ENCODE results near the gene LRRTM4.
"Not testable (repeated sequence)": the region's sequence is repeated elsewhere in the genome, so short reads cannot be mapped to it uniquely, and the experiment has no call there.

Gene LRRTM4

DNA sequence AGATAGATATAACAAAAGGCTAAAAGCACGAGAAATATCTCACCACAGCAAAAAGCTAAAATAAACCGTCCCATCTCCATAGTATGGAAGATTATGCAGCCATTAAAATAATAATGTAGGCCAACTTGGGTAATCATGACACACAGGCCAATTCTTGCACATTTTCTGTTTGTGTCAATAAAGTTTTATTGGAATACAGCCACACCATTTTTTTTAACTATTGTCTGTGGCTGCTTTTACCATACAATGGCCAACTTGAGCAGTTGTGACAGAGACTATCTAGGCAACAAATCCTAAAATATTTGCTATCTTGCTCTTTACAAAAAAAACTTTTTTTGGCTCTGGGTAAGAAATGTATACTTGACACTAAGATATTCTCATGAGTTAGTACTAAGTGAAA is 212.5 kb downstream of the LRRTM4 start:
- DNase-seq: no peak

DNA sequence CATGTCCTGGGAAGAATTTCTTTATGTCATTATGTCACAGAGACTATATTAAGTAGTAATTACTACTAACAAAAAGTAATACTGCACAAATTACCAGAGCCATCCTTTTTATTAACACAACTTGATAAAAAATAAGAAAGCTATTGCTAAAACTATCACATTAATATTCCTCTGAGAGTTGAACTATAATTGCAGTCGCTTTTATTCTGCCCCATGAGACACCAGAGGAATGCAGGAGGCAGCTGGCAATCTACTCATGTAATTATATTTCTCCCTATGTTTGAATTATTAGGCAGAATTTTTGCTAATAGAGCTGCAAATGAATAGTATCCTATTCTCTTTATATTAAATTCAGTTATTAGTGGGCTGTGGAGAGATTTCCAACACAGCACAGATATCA is 220.7 kb downstream of the LRRTM4 start:
- no peak for DNase-seq

GRCh38 chr2:77296791-77297190 is 225.4 kb downstream of the LRRTM4 start:
- DNase-seq: no peak

DNA sequence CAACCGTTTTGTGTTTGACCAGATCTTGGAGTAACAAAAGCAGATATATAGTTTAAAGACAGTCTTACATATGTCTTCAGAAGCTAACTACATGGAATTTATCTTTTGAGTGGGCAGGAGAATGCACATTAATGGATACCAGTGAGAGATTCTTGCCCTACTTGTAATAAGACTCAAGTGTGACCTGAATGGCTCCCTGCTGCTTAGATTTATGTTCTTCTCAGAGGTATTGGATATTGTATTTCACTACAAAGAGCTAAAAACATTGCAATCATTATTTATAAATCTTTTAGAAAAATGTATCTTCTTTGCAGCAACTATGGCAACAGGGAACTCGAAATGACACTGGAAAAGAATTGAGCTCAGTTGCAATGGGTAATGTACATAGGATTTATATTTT is 227.7 kb downstream of the LRRTM4 start:
- DNase-seq: no peak

DNA sequence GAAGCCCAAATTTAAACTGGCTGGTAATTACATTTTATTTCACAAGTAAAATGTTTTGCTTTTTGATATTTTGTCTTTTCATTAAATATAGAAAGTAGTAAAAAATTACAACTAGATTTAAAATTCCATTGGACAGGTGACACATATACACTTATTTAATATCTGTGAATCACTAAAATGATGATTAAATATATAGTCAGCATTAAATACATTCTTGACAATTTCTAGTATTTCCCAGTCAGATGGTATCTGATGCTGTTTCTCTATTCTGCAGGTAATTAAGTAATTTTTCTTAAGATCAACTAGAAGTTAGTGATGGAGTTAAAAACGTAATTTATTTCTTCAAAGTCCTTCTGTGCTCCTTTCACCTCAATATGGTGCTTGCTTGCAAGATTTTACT is 237.8 kb downstream of the LRRTM4 start:
- no peak for DNase-seq

DNA sequence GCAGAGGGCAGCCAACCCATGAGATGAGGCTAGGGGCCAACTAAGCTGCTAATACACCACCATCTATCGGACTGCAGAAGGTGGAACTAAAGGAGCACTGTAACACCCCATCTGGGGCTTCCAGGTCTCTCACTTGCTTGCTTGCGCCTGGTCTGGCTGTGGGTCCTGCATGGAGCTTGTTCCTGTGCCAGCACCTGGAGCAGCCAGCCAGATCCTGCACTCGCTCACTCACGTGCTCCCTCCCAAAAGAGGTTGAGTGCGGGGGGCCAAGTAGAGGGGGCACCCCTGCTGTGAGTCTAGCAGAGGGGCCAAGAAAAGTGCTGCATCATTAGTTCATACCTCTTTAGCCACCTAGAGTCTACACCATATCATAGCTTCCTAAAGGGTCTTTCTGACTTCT is 250.9 kb downstream of the LRRTM4 start:
- DNase-seq: no peak

GRCh38 chr2:77270433-77270832 is 251.7 kb downstream of the LRRTM4 start:
- DNase-seq: no peak

DNA sequence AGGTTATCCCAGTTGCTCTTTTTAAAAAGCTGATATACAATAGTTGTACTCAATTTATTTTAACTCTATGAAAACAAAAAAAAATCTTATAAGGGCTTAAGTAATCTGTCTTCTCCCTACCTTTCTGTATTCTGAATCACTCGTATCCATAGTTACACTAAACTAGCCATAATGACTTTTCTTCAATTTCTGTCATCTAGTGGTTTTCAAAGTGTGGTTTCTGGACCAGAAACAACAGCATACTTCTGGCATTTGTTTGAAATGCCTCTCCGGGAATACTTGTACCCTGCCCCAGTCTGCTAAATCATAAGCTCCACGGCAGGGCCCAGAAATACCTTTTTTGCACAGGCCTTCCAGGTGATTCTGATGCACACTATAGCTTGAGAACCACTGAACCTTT is 253.6 kb downstream of the LRRTM4 start:
- no peak for DNase-seq

DNA sequence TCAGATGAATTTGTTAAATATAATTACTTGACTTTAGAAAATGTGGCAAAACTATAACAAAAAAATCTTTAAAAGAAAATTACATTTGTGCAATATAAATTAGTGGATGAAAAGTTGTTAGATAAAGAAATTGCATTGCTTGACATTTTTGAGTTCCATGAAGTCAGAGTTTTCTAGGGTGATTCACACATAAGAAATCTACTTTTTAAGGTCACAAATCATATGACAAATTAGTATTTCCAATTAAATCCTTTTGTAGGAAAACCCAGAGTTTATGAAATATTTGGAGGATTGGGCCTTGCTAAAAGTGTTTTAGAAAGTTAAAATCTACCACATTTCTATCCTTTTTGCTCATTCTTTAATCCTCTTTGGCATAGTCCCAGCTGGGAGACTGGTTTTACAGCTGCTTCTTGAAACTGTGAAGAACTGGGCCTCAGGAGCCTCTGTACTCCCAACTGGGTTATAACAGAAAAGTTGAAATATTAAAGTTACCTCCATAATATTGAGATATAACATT is 289.2 kb downstream of the LRRTM4 start:
- no peak for DNase-seq

GRCh38 chr2:77228391-77228790 is 293.8 kb downstream of the LRRTM4 start:
- DNase-seq: no peak

- no peak for DNase-seq
These were observed 311.5 kb downstream of the LRRTM4 start for GRCh38 chr2:77210725-77211124.

- DNase-seq: no peak
These were observed 314.8 kb downstream of the LRRTM4 start for GRCh38 chr2:77207331-77207730.

DNA sequence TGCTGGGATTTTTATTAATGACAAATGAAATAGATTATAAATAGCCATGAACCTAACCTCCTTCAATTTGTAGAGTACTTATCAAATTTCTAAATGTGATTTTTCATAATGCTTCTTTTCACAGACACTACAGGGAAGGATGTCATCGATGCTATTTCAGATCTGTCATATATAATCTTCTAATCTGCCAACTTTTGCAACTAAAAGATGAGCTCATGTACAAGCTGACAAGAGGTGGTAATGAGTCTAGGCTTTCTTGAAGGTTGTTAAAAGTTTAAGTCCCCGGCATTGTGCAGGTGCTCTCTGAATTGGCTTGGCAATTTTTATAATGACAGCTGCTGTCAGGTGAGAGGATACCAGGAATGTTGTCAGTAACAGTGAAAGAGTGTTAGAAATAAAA is 320.4 kb downstream of the LRRTM4 start:
- no peak for DNase-seq

DNA sequence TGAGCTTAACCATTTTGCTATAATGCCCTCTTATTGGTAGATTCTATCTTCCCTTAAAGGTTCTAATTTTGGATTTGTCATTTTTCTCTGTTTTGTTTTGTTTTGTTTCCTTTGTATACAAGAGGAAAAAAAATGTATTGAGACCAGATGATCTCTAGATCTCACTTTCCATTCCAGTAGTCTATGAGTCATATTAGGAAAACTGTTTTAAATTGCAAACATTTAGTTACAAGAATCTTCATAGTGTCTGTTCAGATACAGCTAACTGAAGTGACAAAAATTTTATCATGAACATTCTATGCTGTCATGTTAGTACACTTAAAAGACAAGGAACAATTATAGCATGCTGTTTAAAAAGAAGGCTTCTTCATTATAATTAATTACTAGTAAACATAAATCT is 322.8 kb downstream of the LRRTM4 start:
- DNase-seq: no peak

GRCh38 chr2:77193858-77194448 is 328.2 kb downstream of the LRRTM4 start:
- no peak for DNase-seq

GRCh38 chr2:77192811-77193289 is 329.3 kb downstream of the LRRTM4 start:
- DNase-seq: no peak

GRCh38 chr2:77191665-77192064 is 330.5 kb downstream of the LRRTM4 start:
- DNase-seq: no peak

DNA sequence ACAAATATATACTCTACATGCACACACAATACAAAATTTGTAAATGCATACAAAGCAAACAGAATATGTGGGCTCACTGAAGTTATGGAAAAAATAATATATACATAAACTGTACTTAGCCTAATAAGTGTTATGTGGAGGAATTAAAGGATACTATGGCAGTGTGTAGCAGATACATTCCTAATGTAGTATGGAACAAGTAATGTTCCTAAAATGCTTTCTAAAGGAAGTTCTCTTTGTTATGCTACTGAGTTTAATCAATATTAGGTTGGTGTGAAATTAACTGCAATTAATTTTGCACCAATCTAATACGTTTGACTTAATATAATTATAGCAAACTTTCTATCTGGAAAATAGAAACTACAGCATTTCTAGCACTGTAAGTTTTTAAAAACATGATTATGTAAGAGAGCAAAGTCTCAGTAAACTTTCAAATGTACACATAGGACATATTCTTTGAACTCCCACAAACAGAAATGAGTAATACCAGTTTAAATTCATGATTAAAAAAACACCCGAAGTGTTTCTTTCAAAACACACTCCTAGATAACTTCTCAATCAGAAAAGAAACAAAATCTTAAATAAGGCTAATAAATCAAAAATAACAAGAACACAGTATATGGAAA is 331.3 kb downstream of the LRRTM4 start:
- DNase-seq: no peak

DNA sequence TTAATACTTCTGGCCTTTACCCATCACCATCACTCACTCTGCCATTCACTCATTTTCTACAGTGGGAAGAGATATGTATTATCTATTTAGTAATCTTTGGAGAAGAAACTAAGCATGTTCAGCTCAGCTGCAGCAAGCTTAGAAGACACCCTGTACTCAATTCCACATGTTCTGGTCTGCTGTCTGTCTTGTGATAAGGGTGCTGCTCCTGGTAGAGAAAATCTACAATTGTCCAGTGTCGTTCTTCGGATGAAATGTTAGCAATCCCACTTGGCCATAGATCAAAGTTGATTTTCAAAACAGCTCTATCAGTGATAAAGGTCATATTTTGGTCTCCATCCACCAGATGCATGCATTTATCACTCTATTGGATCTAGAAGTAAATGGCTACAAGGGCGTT is 337.1 kb downstream of the LRRTM4 start:
- no peak for DNase-seq

DNA sequence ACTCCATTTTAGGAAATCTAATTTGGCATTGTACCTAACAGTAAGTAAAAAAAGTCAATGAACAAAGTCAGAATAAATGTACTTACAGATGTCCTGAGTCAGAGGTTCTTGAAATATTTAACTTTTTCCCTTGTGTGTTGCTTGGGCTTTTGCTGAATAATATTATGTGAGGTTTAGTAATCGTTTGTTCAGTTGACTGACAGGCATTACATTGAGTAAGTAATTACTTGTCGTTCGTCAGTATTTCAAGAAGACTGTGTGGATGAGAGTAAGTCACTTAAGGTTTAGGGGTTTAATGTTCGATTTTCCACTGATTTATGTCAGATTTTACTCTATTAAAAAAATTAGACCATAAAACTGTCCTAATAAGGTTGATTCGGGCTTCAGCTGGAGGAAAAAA is 342.9 kb downstream of the LRRTM4 start:
- DNase-seq: no peak

DNA sequence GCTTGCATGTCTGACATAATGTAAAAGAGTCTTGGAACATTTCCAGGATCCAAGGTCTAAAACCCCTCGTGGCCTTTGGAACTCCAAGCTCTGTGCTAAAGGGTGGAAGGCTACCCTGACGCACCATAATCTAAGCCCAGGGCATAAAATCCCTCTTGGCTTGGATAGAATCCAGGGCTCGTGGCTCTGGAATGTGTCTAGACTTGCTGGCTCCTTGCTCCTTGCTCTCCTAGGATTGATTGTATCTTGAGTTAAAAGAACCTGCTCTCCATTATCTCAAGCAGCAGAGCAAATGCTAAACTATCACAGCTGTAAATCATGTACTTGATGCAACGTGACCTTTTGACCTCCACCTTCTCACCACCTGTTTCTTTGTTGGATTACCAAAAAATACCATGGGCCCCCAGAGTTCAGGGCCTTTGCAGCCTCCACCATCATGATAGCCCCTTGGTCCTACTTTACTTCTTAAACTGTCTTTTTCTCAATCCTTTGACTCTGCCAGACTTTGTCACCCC is 346.9 kb downstream of the LRRTM4 start:
- DNase-seq: not testable (repeated sequence)

DNA sequence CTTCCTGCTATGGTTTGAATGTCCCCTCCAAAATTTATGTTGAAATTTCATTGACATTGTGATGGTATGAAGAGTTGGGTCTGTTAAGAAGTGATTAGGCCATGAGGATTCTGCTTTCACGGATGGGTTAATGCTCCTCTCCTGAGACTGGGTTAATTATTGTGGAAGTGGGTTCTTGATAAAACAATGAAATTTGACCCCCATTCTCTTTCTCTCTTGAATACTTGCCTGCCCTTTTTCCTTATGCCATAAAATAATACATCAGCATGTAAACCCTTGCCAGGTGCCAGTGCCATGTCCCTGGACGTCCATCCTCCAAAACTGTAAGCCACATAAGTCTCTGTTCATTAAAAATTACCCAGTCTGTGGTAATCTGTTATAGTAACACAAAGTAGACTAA is 352.8 kb downstream of the LRRTM4 start:
- DNase-seq: no peak

DNA sequence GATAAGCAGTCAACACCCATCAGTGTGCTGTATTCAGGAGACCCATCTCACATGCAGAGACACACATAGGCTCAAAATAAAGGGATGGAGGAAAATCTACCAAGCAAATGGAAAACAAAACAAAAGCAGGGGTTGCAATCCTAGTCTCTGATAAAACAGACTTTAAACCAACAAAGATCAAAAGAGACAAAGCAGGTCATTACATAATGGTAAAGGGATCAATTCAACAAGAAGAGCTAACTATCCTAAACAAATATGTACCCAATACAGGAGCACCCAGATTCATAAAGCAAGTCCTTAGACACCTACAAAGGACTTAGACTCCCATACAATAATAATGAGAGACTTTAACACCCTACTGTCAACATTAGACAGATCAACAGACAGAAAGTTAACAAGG is 358.2 kb downstream of the LRRTM4 start:
- not testable (repeated sequence) for DNase-seq

- DNase-seq: no peak
These were observed 361.2 kb downstream of the LRRTM4 start for GRCh38 chr2:77161009-77161408.

DNA sequence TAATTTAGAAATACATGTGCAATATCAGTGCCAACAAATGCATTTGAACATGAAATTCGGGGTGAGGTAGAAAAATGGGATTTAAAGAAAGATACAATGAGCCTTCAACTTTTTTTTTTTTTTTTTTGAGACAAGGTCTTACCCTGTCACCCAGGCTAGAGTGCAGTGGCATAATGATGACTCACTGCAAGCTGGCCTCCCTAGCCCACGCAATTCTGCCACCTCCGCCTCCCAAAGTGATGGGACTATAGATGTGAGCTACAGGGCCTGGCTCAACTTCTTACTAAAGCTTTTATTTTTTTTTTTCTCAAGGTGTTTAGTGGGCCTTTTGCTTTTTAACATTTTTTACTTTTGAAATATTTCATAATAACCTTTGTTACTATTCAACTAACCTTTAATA is 365.6 kb downstream of the LRRTM4 start:
- DNase-seq: no peak

Measured in activated effector memory CD4-positive, alpha-beta T cell treated with anti-CD3 and anti-CD28 coated beads, Interleukin-2, amount 50 U/mL, for 16 hours (primary cell).